ENCODE results near the gene CHN2. TPM values are rescaled to one million over a fixed set of nuclear protein-coding genes. Genes with fewer than 3 reads are reported as not detected.

CHN2 gene
- total RNA-seq, 2 experiments from 2014 or later, result 2.1 to 3.5 TPM

DNA sequence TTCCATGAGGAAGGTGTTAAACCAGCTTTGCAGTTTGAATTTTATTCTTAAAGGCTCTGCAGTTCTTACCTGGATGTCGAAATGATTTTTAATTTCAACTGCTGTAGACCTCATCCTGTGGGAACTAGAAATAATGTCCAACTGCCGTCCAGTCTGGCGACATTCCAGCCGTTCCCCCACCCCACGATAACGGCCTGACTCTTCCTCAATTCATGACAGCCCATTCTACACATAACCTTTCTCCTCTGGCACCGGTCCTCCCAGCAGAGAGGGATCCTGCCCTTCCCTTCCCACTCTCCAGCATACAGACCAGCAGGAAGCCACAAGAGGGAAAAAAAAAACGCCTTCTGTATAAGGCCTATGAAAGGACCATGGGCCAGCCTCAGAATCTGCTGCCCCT is 317.3 kb downstream of the CHN2 start:
- no peak overlapping the region for H3K4me3 Mint-ChIP-seq
- Histone ChIP-seq H3K27ac (ENCODE audit: low read depth in 1 of 2, low read length in 2 of 2) (no peak overlapping the region), H3K4me3 (ENCODE audit: low read length) (no peak overlapping the region), H3K36me3 (ENCODE audit: insufficient read depth, low read length) (no peaks in the 10 kb centered on the region), H3K9me3 (ENCODE audit: control insufficient read depth in 1 of 2, insufficient read depth in 1 of 2, low read length in 2 of 2) (no peaks in the 10 kb centered on the region), H3K4me1 (ENCODE audit: insufficient read depth, low read length) (no peaks in the 10 kb centered on the region), H3K27me3 (ENCODE audit: control insufficient read depth in 1 of 2, insufficient read depth in 2 of 2, low read length in 2 of 2) (no peaks in the 10 kb centered on the region)
- no peaks in the 10 kb centered on the region for H3K9me3 Mint-ChIP-seq
- CTCF ChIA-PET, result no interaction called here
- POLR2A ChIA-PET, result no interaction called here
- no peak for ATAC-seq (ENCODE audit: poor library complexity)
- intact Hi-C loops (cut with DNase I, micrococcal nuclease), result no loop called here
- no peak overlapping the region for H3K27ac Mint-ChIP-seq
- no peaks in the 10 kb centered on the region for H3K36me3 Mint-ChIP-seq (ENCODE audit: low read depth)
- no peaks in the 10 kb centered on the region for H3K27me3 Mint-ChIP-seq
- DNase-seq, result no peak
- TF ChIP-seq, protein P1, sequence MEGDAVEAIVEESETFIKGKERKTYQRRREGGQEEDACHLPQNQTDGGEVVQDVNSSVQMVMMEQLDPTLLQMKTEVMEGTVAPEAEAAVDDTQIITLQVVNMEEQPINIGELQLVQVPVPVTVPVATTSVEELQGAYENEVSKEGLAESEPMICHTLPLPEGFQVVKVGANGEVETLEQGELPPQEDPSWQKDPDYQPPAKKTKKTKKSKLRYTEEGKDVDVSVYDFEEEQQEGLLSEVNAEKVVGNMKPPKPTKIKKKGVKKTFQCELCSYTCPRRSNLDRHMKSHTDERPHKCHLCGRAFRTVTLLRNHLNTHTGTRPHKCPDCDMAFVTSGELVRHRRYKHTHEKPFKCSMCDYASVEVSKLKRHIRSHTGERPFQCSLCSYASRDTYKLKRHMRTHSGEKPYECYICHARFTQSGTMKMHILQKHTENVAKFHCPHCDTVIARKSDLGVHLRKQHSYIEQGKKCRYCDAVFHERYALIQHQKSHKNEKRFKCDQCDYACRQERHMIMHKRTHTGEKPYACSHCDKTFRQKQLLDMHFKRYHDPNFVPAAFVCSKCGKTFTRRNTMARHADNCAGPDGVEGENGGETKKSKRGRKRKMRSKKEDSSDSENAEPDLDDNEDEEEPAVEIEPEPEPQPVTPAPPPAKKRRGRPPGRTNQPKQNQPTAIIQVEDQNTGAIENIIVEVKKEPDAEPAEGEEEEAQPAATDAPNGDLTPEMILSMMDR (IDR thresholded peaks at IDR 0.05), result no peak
- H3K4me1 Mint-ChIP-seq (ENCODE audit: low read depth), result peaks cover 8% of the 10 kb centered on the region

DNA sequence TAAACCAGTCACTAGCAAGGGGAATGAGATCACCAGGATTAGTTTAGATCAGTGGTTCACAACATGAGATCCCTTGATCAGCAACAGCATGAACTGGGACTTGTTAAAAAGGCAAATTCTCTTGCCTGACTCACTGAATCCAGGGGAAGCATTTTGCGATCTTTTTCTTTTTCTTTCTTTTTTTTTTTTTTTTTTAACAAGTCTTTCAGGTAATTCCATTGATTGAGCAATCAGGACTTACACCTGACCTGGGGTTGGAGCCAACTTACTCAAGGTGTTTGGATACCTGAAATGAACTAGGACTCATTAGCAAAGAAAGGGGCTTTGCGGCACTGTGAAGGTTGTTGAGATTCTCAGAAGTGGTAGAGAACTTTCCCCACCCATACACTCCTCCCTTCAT is 321.9 kb downstream of the CHN2 start:
- Mint-ChIP-seq H3K9me3 (no peaks in the 10 kb centered on the region), H3K4me1 (ENCODE audit: low read depth) (no peaks in the 10 kb centered on the region), H3K36me3 (ENCODE audit: low read depth) (no peaks in the 10 kb centered on the region), H3K27ac (no peak overlapping the region), H3K27me3 (no peaks in the 10 kb centered on the region), H3K4me3 (no peak overlapping the region)
- no peaks in the 10 kb centered on the region for H3K27me3 ChIP-seq (ENCODE audit: control insufficient read depth in 1 of 2, insufficient read depth in 2 of 2, low read length in 2 of 2)
- H3K9me3 ChIP-seq (ENCODE audit: control insufficient read depth in 1 of 2, insufficient read depth in 1 of 2, low read length in 2 of 2), result no peaks in the 10 kb centered on the region
- TF ChIP-seq, protein P1 (IDR thresholded peaks at IDR 0.05), result no peak
- no peak overlapping the region for H3K4me3 ChIP-seq (ENCODE audit: low read length)
- POLR2A ChIA-PET, result no interaction called here
- DNase-seq, result no peak
- no peak for ATAC-seq (ENCODE audit: poor library complexity)
- CTCF ChIA-PET, result no interaction called here
- intact Hi-C loops (cut with DNase I, micrococcal nuclease), result no loop called here
- no peak overlapping the region for H3K27ac ChIP-seq (ENCODE audit: low read depth in 1 of 2, low read length in 2 of 2)
- no peaks in the 10 kb centered on the region for H3K4me1 ChIP-seq (ENCODE audit: insufficient read depth, low read length)
- H3K36me3 ChIP-seq (ENCODE audit: insufficient read depth, low read length), result no peaks in the 10 kb centered on the region

DNA sequence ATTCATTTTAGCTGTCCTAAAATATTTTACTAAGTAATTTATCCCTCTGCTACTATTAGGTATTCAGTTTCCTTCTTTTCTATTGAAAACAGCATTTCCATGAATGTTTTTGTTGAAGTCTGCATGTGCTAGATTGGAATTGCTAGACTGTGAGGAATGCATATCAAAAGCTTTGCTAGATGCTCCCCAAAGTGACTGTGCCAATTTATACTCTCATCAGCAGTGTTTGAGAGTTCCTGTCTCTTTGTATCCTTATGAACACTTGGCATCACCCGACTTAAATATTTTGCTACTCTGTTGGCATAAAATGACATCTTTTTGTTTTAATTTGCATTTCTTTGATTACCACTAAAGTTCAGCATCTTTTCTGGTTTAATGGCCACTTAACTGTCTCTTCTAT is 324.0 kb downstream of the CHN2 start:
- TF ChIP-seq, protein P1 (IDR thresholded peaks at IDR 0.05), result no peak
- ChIA-PET CTCF (no interaction called here), POLR2A (no interaction called here)
- Mint-ChIP-seq H3K4me1 (ENCODE audit: low read depth) (no peaks in the 10 kb centered on the region), H3K4me3 (no peak overlapping the region), H3K27ac (no peak overlapping the region), H3K9me3 (no peaks in the 10 kb centered on the region), H3K27me3 (no peaks in the 10 kb centered on the region), H3K36me3 (ENCODE audit: low read depth) (no peaks in the 10 kb centered on the region)
- intact Hi-C loops (cut with DNase I, micrococcal nuclease), result no loop called here
- no peak overlapping the region for H3K27ac ChIP-seq (ENCODE audit: low read depth in 1 of 2, low read length in 2 of 2)
- ATAC-seq (ENCODE audit: poor library complexity), result no peak
- no peaks in the 10 kb centered on the region for H3K9me3 ChIP-seq (ENCODE audit: control insufficient read depth in 1 of 2, insufficient read depth in 1 of 2, low read length in 2 of 2)
- no peak overlapping the region for H3K4me3 ChIP-seq (ENCODE audit: low read length)
- H3K27me3 ChIP-seq (ENCODE audit: control insufficient read depth in 1 of 2, insufficient read depth in 2 of 2, low read length in 2 of 2), result no peaks in the 10 kb centered on the region
- no peaks in the 10 kb centered on the region for H3K4me1 ChIP-seq (ENCODE audit: insufficient read depth, low read length)
- no peaks in the 10 kb centered on the region for H3K36me3 ChIP-seq (ENCODE audit: insufficient read depth, low read length)
- DNase-seq, result no peak

Data from CD4-positive, alpha-beta T cell (primary cell).